SK-N-SH treated with all-trans-retinoic acid at 6 μM for 48 hours (cell line): Measurements from ENCODE around the gene DCUN1D2.

ENCODE experiments used
- ATAC-seq: fragments of 200-7000 bp; cut with Tn5 transposase; 3 replicates; pipeline ENCODE4 v1.9.1; 2020; ENCODE audit warnings: mild to moderate bottlenecking, moderate library complexity
- ARNTL ChIP-seq: fragments of 450-650 bp; formaldehyde crosslinking; IDR thresholded peaks from 2 replicates; pipeline ENCODE4 v1.5.0; 2020; ENCODE audit warnings: low read depth, mild to moderate bottlenecking, moderate library complexity, borderline replicate concordance
- BACH2 ChIP-seq: fragments of 250-450 bp; sonication (Bioruptor Pico); IDR thresholded peaks from 2 replicates; pipeline ENCODE4 v1.9.0; 2021; ENCODE audit warnings: mild to moderate bottlenecking, borderline replicate concordance
- CSDC2 ChIP-seq: fragments of 250-450 bp; sonication (Bioruptor Pico); IDR thresholded peaks from 2 replicates; pipeline ENCODE4 v1.5.0; 2020; ENCODE audit warnings: mild to moderate bottlenecking, moderate library complexity
- CSRNP3 ChIP-seq: fragments of 250-450 bp; sonication (Bioruptor Pico); IDR thresholded peaks from 2 replicates; pipeline ENCODE4 v1.5.1; 2021; ENCODE audit warnings: mild to moderate bottlenecking, moderate library complexity
- ESRRG ChIP-seq: fragments of 250-450 bp; sonication (Bioruptor Pico); IDR thresholded peaks from 2 replicates; pipeline ENCODE4 v1.6.1; 2021; ENCODE audit warnings: mild to moderate bottlenecking
- GLIS3 ChIP-seq: fragments of 250-450 bp; sonication (Bioruptor Pico); IDR thresholded peaks from 2 replicates; pipeline ENCODE4 v1.5.0; 2020; ENCODE audit warnings: mild to moderate bottlenecking, moderate library complexity
- ISL1 ChIP-seq: fragments of 250-450 bp; sonication (Bioruptor Pico); IDR thresholded peaks from 2 replicates; pipeline ENCODE4 v2.1.2; 2022; ENCODE audit warnings: mild to moderate bottlenecking, moderate library complexity
- OSR1 ChIP-seq: fragments of 250-450 bp; sonication (Bioruptor Pico); IDR thresholded peaks from 2 replicates; pipeline ENCODE4 v1.8.0; 2022; ENCODE audit warnings: moderate library complexity, mild to moderate bottlenecking, inconsistent platforms
- PATZ1 ChIP-seq: fragments of 250-450 bp; sonication (Bioruptor Pico); IDR thresholded peaks from 2 replicates; pipeline ENCODE4 v1.8.0; 2020; ENCODE audit warnings: mild to moderate bottlenecking, moderate library complexity, borderline replicate concordance
- PPARA ChIP-seq: fragments of 250-450 bp; sonication (Bioruptor Pico); IDR thresholded peaks from 2 replicates; pipeline ENCODE4 v1.5.0; 2020; ENCODE audit warnings: mild to moderate bottlenecking, borderline replicate concordance
- RARB ChIP-seq: fragments of 250-450 bp; sonication (Bioruptor Pico); IDR thresholded peaks from 2 replicates; pipeline ENCODE4 v1.8.0; 2021; ENCODE audit warnings: mild to moderate bottlenecking, moderate library complexity
- SNAI2 ChIP-seq: fragments of 250-450 bp; sonication (Bioruptor Pico); IDR thresholded peaks from 2 replicates; pipeline ENCODE4 v1.5.0; 2020; ENCODE audit warnings: mild to moderate bottlenecking, moderate library complexity
- TCF4 ChIP-seq: fragments of 250-450 bp; sonication (Bioruptor Pico); IDR thresholded peaks from 2 replicates; pipeline ENCODE4 v1.8.0; 2021; ENCODE audit warnings: mild to moderate bottlenecking, moderate library complexity, borderline replicate concordance
- TOX ChIP-seq: fragments of 250-450 bp; sonication (Bioruptor Pico); IDR thresholded peaks from 2 replicates; pipeline ENCODE4 v1.8.0; 2021; ENCODE audit warnings: mild to moderate bottlenecking, moderate library complexity, borderline replicate concordance
- TSHZ2 ChIP-seq: fragments of 250-450 bp; sonication (Bioruptor Pico); IDR thresholded peaks from 2 replicates; pipeline ENCODE4 v1.5.0; 2020; ENCODE audit warnings: mild to moderate bottlenecking, moderate library complexity
- ZC3H10 ChIP-seq: fragments of 250-450 bp; sonication (Bioruptor Pico); IDR thresholded peaks from 2 replicates; pipeline ENCODE4 v1.5.1; 2021; ENCODE audit warnings: mild to moderate bottlenecking, moderate library complexity
- ZFP3 ChIP-seq: fragments of 250-450 bp; sonication (Bioruptor Pico); IDR thresholded peaks from 2 replicates; pipeline ENCODE4 v1.5.0; 2020; ENCODE audit warnings: mild to moderate bottlenecking, moderate library complexity
- ZFP30 ChIP-seq: fragments of 450-650 bp; formaldehyde crosslinking; IDR thresholded peaks from 2 replicates; pipeline ENCODE4 v1.5.0; 2022; ENCODE audit warnings: mild to moderate bottlenecking, moderate library complexity
- ZNF565 ChIP-seq: fragments of 450-650 bp; formaldehyde crosslinking; conservative IDR thresholded peaks from 2 replicates; pipeline ENCODE4 v1.5.0; 2020; ENCODE audit warnings: low read depth, mild to moderate bottlenecking, moderate library complexity
- ZNF70 ChIP-seq: fragments of 450-650 bp; formaldehyde crosslinking; IDR thresholded peaks from 2 replicates; pipeline ENCODE4 v1.5.0; 2020; ENCODE audit warnings: mild to moderate bottlenecking, moderate library complexity
- ZNF8 ChIP-seq: fragments of 450-650 bp; formaldehyde crosslinking; IDR thresholded peaks from 2 replicates; pipeline ENCODE4 v1.5.0; 2020; ENCODE audit warnings: mild to moderate bottlenecking, moderate library complexity
- TF ChIP-seq, protein P1 (sequence below): fragments of 250-450 bp; sonication (Bioruptor Pico); IDR thresholded peaks from 2 replicates; pipeline ENCODE4 v1.8.0; 2021; ENCODE audit warnings: low read depth, mild to moderate bottlenecking, moderate library complexity, borderline replicate concordance
- TF ChIP-seq, protein P2 (sequence below): fragments of 250-450 bp; sonication (Bioruptor Pico); IDR thresholded peaks from 2 replicates; pipeline ENCODE4 v1.5.1; 2020; ENCODE audit warnings: low read depth, mild to moderate bottlenecking, moderate library complexity

DCUN1D2 gene

DNA sequence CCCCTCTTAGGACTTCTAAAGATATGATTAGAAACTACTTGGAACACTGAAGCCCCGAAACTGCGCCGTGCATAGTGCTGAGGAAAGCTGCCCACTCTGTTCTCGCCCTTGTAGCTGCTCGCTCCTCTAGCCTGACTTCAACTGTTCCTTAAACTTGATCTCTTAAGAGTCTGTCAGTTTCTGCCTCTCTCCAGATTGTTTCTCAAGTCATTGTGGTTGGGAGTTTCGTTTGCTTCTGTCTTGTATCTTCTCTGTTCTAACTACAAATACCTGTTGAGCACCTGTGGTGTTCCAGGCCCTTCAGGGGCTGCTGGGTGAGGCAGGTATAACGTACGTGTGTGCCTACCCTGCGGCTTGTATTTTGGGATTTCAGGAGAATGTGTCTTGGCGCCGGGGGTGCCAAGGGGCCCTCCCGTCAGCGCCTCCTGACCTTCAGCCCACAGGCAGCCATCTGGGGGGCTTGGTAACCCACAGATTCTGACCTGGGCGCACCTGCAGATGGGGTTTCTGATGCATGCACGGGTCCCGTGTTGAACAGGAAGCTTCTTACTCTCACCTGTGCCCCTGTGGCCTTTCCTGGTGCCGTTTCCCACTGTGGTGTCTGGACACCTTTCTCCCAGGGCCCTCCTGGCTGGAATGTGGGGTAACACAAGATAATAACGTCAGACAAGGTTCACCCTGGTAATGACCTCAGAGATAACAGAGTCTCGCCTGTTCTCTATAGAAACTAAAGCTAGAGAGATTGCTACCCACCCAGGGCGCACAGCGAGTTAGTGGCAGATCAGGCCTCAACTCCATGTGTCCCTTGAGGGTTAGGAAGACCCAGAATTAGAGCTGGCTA, 17.2 kb upstream of the DCUN1D2 start:
- no peak for ATAC-seq
- TF ChIP-seq ARNTL (CRISPR knock-in tag) (no peak), RARB (no peak), ESRRG (CRISPR knock-in tag) (no peak), OSR1 (no peak), TCF4 (CRISPR knock-in tag) (no peak), ZFP30 (CRISPR knock-in tag) (no peak), CSRNP3 (CRISPR knock-in tag) (no peak), ISL1 (CRISPR knock-in tag) (no peak), ZNF70 (CRISPR knock-in tag) (no peak), ZNF8 (CRISPR knock-in tag) (no peak), GLIS3 (no peak), SNAI2 (CRISPR knock-in tag) (no peak), ZNF565 (CRISPR knock-in tag) (no peak), ZFP3 (CRISPR knock-in tag) (no peak), ZC3H10 (CRISPR knock-in tag) (no peak), PATZ1 (no peak)
- TF ChIP-seq, protein P1, sequence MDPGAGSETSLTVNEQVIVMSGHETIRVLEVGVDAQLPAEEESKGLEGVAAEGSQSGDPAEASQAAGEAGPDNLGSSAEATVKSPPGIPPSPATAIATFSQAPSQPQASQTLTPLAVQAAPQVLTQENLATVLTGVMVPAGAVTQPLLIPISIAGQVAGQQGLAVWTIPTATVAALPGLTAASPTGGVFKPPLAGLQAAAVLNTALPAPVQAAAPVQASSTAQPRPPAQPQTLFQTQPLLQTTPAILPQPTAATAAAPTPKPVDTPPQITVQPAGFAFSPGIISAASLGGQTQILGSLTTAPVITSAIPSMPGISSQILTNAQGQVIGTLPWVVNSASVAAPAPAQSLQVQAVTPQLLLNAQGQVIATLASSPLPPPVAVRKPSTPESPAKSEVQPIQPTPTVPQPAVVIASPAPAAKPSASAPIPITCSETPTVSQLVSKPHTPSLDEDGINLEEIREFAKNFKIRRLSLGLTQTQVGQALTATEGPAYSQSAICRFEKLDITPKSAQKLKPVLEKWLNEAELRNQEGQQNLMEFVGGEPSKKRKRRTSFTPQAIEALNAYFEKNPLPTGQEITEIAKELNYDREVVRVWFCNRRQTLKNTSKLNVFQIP (CRISPR knock-in tag): no peak
- TF ChIP-seq, protein P2, sequence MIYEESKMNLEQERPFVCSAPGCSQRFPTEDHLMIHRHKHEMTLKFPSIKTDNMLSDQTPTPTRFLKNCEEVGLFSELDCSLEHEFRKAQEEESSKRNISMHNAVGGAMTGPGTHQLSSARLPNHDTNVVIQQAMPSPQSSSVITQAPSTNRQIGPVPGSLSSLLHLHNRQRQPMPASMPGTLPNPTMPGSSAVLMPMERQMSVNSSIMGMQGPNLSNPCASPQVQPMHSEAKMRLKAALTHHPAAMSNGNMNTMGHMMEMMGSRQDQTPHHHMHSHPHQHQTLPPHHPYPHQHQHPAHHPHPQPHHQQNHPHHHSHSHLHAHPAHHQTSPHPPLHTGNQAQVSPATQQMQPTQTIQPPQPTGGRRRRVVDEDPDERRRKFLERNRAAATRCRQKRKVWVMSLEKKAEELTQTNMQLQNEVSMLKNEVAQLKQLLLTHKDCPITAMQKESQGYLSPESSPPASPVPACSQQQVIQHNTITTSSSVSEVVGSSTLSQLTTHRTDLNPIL (CRISPR knock-in tag): no peak

DNA sequence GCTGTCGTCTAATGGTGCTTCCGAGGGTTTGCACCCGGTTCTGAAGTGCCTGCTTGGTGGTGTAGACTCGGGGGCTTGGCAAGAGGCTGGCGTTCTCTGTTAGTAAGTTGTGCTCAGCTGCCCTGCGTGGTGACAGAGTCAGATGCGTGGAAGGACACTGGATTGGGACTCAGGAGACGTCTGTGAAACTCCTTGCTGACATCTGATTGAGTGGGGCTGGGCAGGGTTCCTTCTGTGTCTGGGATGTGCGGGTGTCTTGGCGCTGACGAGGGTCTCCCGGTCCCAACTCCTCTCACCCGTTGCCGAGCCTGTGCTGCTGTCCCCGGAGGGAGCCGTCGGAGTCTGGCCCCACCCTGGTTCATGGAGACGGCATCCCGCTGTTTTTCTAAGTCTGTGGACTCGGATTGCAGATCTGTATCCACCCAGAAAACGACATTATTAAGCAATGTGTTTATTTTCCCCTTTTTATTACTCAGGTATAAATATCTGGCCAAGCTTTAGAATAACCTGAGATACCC, 16.4 kb upstream of the DCUN1D2 start:
- no peak; the same call in 2 of the 3 replicates for ATAC-seq
- TF ChIP-seq TOX (CRISPR knock-in tag) (no peak), TSHZ2 (CRISPR knock-in tag) (no peak), CSRNP3 (CRISPR knock-in tag) (no peak), GLIS3 (no peak), OSR1 (no peak), BACH2 (CRISPR knock-in tag) (no peak), ESRRG (CRISPR knock-in tag) (no peak), CSDC2 (CRISPR knock-in tag) (no peak), ISL1 (CRISPR knock-in tag) (no peak), ARNTL (CRISPR knock-in tag) (no peak), RARB (no peak), PPARA (CRISPR knock-in tag) (no peak), ZNF8 (CRISPR knock-in tag) (no peak), ZFP3 (CRISPR knock-in tag) (no peak), PATZ1 (no peak), ZFP30 (CRISPR knock-in tag) (no peak), ZNF70 (CRISPR knock-in tag) (no peak), ZC3H10 (CRISPR knock-in tag) (no peak), ZNF565 (CRISPR knock-in tag) (no peak)
- TF ChIP-seq, protein P1 (CRISPR knock-in tag): no peak
- TF ChIP-seq, all 23 proteins: peak for 0
